GM12878 (cell line): ENCODE measurements around the gene SLC12A5. TPM values are rescaled to one million over a fixed set of nuclear protein-coding genes. Genes with fewer than 3 reads are reported as not detected.

Experiments used
- ATAC-seq: fragments of 200-7000 bp; cut with Tn5 transposase; 3 replicates; pipeline ENCODE4 v1.9.1; 2020; ENCODE audit warnings: mild to moderate bottlenecking, moderate library complexity
- BruUV-seq: library from RNA; stranded (reverse); fragments of 400-500 nt; replicated peaks from 2 replicates; lab custom pipeline; 2021; lab: Mats Ljungman, UMichigan
- CTCF ChIA-PET: fragments of 300-600 bp; sonication (Branson Sonifier 250); formaldehyde crosslinking; extraction: SDS; loops from one replicate; lab custom pipeline; 2021; ENCODE audit warnings: inconsistent platforms; lab: Yijun Ruan, JAX
- POLR2A ChIA-PET: fragments of 350-600 bp; formaldehyde crosslinking; extraction: SDS; loops from one replicate; lab custom pipeline; 2021; ENCODE audit warnings: inconsistent platforms; lab: Charles Lee
- RAD21 ChIA-PET: fragments of 300-600 bp; sonication (Branson Sonifier 250); formaldehyde crosslinking; loops from one replicate; lab custom pipeline; 2023; ENCODE audit warnings: antibody characterized with exemption; ENCODE audit not compliant: unreplicated experiment; lab: Charles Lee
- SMC1A ChIA-PET: fragments of 300-600 bp; sonication (Branson Sonifier 250); formaldehyde crosslinking; loops from one replicate; lab custom pipeline; 2023; ENCODE audit not compliant: unreplicated experiment, uncharacterized antibody; lab: Charles Lee
- DNase-seq: peaks from one replicate; pipeline ENCODE4 v3.0.0-alpha.2; 2011; ENCODE audit warnings: low read depth, low spot score
- FAIRE-seq: peaks from 3 replicates; lab custom pipeline; 2011; peaks lifted over from hg19 to GRCh38; lab: Jason Lieb, UNC
- H2AFZ ChIP-seq: 2 replicates; pipeline ENCODE4 v1.6.0; 2011; ENCODE audit warnings: low read depth, low read length, control low read depth; ENCODE audit not compliant: control insufficient read depth
- H3K27ac ChIP-seq: 2 replicates; pipeline ENCODE4 v1.5.1; 2011; ENCODE audit warnings: control low read depth; ENCODE audit not compliant: control insufficient read depth, insufficient read depth
- H3K27me3 ChIP-seq, 2 experiments: replicated peaks in 1 of 2; 2 replicates each; pipeline versions ENCODE4 v1.6.0 to v1.6.1; 2011; ENCODE audit warnings: low read length in 1 of 2; ENCODE audit not compliant: control insufficient read depth in 2 of 2, insufficient read depth in 2 of 2
- H3K36me3 ChIP-seq, 2 experiments: 2 replicates each; pipeline ENCODE4 v1.5.1; 2011; ENCODE audit warnings: low read length in 1 of 2; ENCODE audit not compliant: control insufficient read depth in 2 of 2, insufficient read depth in 2 of 2
- H3K4me1 ChIP-seq: 2 replicates; pipeline ENCODE4 v1.6.1; 2011; ENCODE audit warnings: mild to moderate bottlenecking, low read length, moderate library complexity, mixed read lengths; ENCODE audit not compliant: control insufficient read depth, insufficient read depth
- H3K4me2 ChIP-seq: 2 replicates; pipeline ENCODE4 v1.6.0; 2011; ENCODE audit warnings: control low read depth; ENCODE audit not compliant: control insufficient read depth, insufficient read depth
- H3K4me3 ChIP-seq: fragments of 200-600 bp; sonication (generic); 2 replicates; pipeline ENCODE4 v1.5.1; 2016
- H3K79me2 ChIP-seq: 2 replicates; pipeline ENCODE4 v1.6.0; 2011; ENCODE audit warnings: low read length; ENCODE audit not compliant: control insufficient read depth, insufficient read depth
- H3K9ac ChIP-seq: 2 replicates; pipeline ENCODE4 v1.8.0; 2011; ENCODE audit warnings: low read length, control low read depth, mixed read lengths; ENCODE audit not compliant: control insufficient read depth, insufficient read depth
- H3K9me3 ChIP-seq: replicated peaks from 3 replicates; pipeline ENCODE4 v1.5.1; 2011; ENCODE audit warnings: mild to moderate bottlenecking, low read length; ENCODE audit not compliant: control insufficient read depth, insufficient read depth
- H4K20me1 ChIP-seq: 2 replicates; pipeline ENCODE4 v1.6.0; 2011; ENCODE audit not compliant: control insufficient read depth, insufficient read depth
- CEBPZ ChIP-seq: fragments of 150-350 bp; IDR thresholded peaks from 2 replicates; pipeline ENCODE4 v1.6.1; 2016; ENCODE audit warnings: low read depth, low read length
- CTCF ChIP-seq, 3 experiments: IDR thresholded peaks in 2 of 3; conservative IDR thresholded peaks in 1 of 3; 2 replicates each; pipeline ENCODE4 v1.5.1; 2011; ENCODE audit warnings: low read depth in 3 of 3, low read length in 3 of 3, mild to moderate bottlenecking in 3 of 3, control low read depth in 2 of 3, moderate library complexity in 2 of 3, inconsistent platforms in 1 of 3, mixed read lengths in 1 of 3; ENCODE audit not compliant: control insufficient read depth in 2 of 3, insufficient read depth in 1 of 3; ENCODE audit errors: extremely low read depth in 1 of 3
- FOXK2 ChIP-seq: fragments of 450-650 bp; IDR thresholded peaks from 2 replicates; pipeline ENCODE4 v1.6.1; 2017; ENCODE audit warnings: mild to moderate bottlenecking, moderate library complexity
- HDAC2 ChIP-seq: fragments of 200-600 bp; sonication (generic); IDR thresholded peaks from 2 replicates; pipeline ENCODE4 v1.6.1; 2017
- KDM1A ChIP-seq: fragments of 200-600 bp; sonication (generic); IDR thresholded peaks from 2 replicates; pipeline ENCODE4 v1.6.1; 2016; ENCODE audit warnings: borderline replicate concordance
- NBN ChIP-seq: fragments of 450-650 bp; IDR thresholded peaks from 2 replicates; pipeline ENCODE4 v1.6.1; 2016
- POLR2AphosphoS5 ChIP-seq: IDR thresholded peaks from 2 replicates; pipeline ENCODE4 v1.6.1; 2011; ENCODE audit warnings: mild to moderate bottlenecking, low read length, inconsistent platforms
- RBBP5 ChIP-seq: fragments of 200-600 bp; sonication (generic); conservative IDR thresholded peaks from 2 replicates; pipeline ENCODE4 v1.6.1; 2016
- RELA ChIP-seq: fragments of 450-650 bp; IDR thresholded peaks from 2 replicates; pipeline ENCODE4 v1.8.0; 2014; ENCODE audit warnings: borderline replicate concordance; ENCODE audit not compliant: partially characterized antibody
- SIX5 ChIP-seq: IDR thresholded peaks from 2 replicates; pipeline ENCODE4 v1.6.1; 2011; ENCODE audit warnings: mild to moderate bottlenecking, low read depth, low read length, moderate library complexity; ENCODE audit not compliant: severe bottlenecking
- ZNF24 ChIP-seq: fragments of 450-650 bp; IDR thresholded peaks from 2 replicates; pipeline ENCODE4 v1.6.1; 2017; ENCODE audit warnings: antibody characterized with exemption, mild to moderate bottlenecking
- ZSCAN29 ChIP-seq: fragments of 450-650 bp; IDR thresholded peaks from 2 replicates; pipeline ENCODE4 v1.6.1; 2017; ENCODE audit warnings: mild to moderate bottlenecking, moderate library complexity
- WGBS: methylation state at CpG from one replicate; pipeline ENCODE4 v1.1.6; 2016; ENCODE audit warnings: low lambda C conversion rate; ENCODE audit not compliant: insufficient replicate concordance, insufficient coverage; ENCODE audit errors: missing lambda C conversion rate; 5-methylcytosine and 5-hydroxymethylcytosine counted together
- in situ Hi-C: fragments of 300-500 bp; cut with MboI; formaldehyde crosslinking; loops from 9 replicates; pipeline ENCODE4 v1.14.3; 2018; ENCODE audit warnings: mixed read lengths
- intact Hi-C: fragments of 100-400 bp; cut with micrococcal nuclease; formaldehyde crosslinking; loops from one replicate; pipeline ENCODE4 v1.14.2; 2022; ENCODE audit not compliant: unreplicated experiment
- polyA plus RNA-seq, 11 experiments: library from polyadenylated mRNA; depleted of rRNA in 4 of 11; unstranded in 6 of 11; stranded (reverse) in 5 of 11; fragments of >200 nt; fragmentation: Nextera tagmentation in 4 of 11; fragmentation: Illumina TruSeq in 1 of 11; extraction: Ambion mirVana in 4 of 11; extraction: Trizol in 1 of 11; gene quantifications; 1 replicate in 1 of 11; 2 replicates in 10 of 11; pipeline versions ENCODE4 v1.2.1 to v1.2.3, GENCODE V29; 2011 to 2016; ENCODE audit warnings: inconsistent platforms in 2 of 11, missing spikeins in 2 of 11, low read depth in 1 of 11
- total RNA-seq, 4 experiments: library from RNA; depleted of rRNA in 3 of 4; stranded (reverse); fragments of >200 nt in 3 of 4; fragmentation: Illumina TruSeq in 1 of 4; extraction: Trizol in 1 of 4; gene quantifications; 2 replicates each; pipeline versions ENCODE4 v1.2.1 to v1.2.3, GENCODE V29; 2013 to 2021
- TF ChIP-seq, protein P1 (sequence below): fragments of 450-650 bp; IDR thresholded peaks from 2 replicates; pipeline ENCODE4 v1.6.1; 2017; ENCODE audit warnings: low read depth, mild to moderate bottlenecking, moderate library complexity
- TF ChIP-seq, protein P2 (sequence below): fragments of 150-350 bp; IDR thresholded peaks from 2 replicates; pipeline ENCODE4 v1.6.1; 2014; ENCODE audit warnings: mild to moderate bottlenecking, low read depth, low read length

SLC12A5 gene
- total and polyA plus RNA-seq, 10 of the 15 experiments (the other 5 are each of a cell fraction or from before 2014, with no cell fraction given), result 0.26 to 2.7 (median 1.2) TPM

GRCh38 chr20:46006022-46006705, 22.9 kb upstream of the SLC12A5 start:
- H3K9me3 ChIP-seq, result no peaks in the 10 kb centered on the region; the same call in 2 of the 3 replicates
- no peaks in the 10 kb centered on the region for H3K79me2 ChIP-seq
- RAD21 ChIA-PET, result no interaction called here
- no peak for ATAC-seq
- H3K27me3 ChIP-seq, result peaks cover 3 to 8% of the 10 kb centered on the region in 2 experiments; a peak in 3 of 4 replicates
- peaks cover 43% of the 10 kb centered on the region for H3K4me1 ChIP-seq
- BruUV-seq, result no TSS peak
- WGBS, result 68% methylated on average over 6 of the region's 6 CpGs
- TF ChIP-seq ZSCAN29 (no peak), RBBP5 (no peak), CTCF (IDR thresholded peaks at IDR 0.05 in 2 of 3, conservative IDR thresholded peaks at IDR 0.05 in 1 of 3; ENCODE audit: control insufficient read depth in 2 of 3, extremely low read depth in 1 of 3, insufficient read depth in 1 of 3, low read depth in 3 of 3, low read length in 3 of 3) (no peak), POLR2AphosphoS5 (no peak), ZNF24 (no peak), SIX5 (no peak), RELA (no peak), NBN (no peak), CEBPZ (no peak), HDAC2 (no peak), KDM1A (no peak), FOXK2 (no peak)
- TF ChIP-seq, protein P1, sequence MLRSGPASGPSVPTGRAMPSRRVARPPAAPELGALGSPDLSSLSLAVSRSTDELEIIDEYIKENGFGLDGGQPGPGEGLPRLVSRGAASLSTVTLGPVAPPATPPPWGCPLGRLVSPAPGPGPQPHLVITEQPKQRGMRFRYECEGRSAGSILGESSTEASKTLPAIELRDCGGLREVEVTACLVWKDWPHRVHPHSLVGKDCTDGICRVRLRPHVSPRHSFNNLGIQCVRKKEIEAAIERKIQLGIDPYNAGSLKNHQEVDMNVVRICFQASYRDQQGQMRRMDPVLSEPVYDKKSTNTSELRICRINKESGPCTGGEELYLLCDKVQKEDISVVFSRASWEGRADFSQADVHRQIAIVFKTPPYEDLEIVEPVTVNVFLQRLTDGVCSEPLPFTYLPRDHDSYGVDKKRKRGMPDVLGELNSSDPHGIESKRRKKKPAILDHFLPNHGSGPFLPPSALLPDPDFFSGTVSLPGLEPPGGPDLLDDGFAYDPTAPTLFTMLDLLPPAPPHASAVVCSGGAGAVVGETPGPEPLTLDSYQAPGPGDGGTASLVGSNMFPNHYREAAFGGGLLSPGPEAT, result no peak
- TF ChIP-seq, protein P2, sequence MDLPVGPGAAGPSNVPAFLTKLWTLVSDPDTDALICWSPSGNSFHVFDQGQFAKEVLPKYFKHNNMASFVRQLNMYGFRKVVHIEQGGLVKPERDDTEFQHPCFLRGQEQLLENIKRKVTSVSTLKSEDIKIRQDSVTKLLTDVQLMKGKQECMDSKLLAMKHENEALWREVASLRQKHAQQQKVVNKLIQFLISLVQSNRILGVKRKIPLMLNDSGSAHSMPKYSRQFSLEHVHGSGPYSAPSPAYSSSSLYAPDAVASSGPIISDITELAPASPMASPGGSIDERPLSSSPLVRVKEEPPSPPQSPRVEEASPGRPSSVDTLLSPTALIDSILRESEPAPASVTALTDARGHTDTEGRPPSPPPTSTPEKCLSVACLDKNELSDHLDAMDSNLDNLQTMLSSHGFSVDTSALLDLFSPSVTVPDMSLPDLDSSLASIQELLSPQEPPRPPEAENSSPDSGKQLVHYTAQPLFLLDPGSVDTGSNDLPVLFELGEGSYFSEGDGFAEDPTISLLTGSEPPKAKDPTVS, result no peak
- POLR2A ChIA-PET, result interaction anchor here (1.1 kb wide), 1 partner anchor 36 kb away, joined by 3 read pairs; no protein-coding TSS in a partner anchor
- intact Hi-C loops (no loop called here), in situ Hi-C loops (no loop called here)
- no peaks in the 10 kb centered on the region for H3K36me3 ChIP-seq
- SMC1A ChIA-PET, result interaction anchor here (3.2 kb wide), 1 partner anchor 19 kb away, joined by 14 read pairs; no protein-coding TSS in a partner anchor
- CTCF ChIA-PET, result interaction anchor here (2.6 to 11.5 kb wide), 2 partner anchors 9 to 18 kb away, joined by 17 to 190 read pairs; no protein-coding TSS in a partner anchor
- H3K9ac ChIP-seq, result no peak overlapping the region
- no peaks in the 10 kb centered on the region for H4K20me1 ChIP-seq
- FAIRE-seq, result no peak
- no peak overlapping the region for H3K4me3 ChIP-seq
- no peak overlapping the region for H3K27ac ChIP-seq
- H3K4me2 ChIP-seq, result no peak overlapping the region
- H2AFZ ChIP-seq, result no peak overlapping the region
- DNase-seq, result no peak
